Stimulated activated naive CD8-positive, alpha-beta T cell treated with anti-CD3 and anti-CD28 coated beads, Interleukin-15, Interleukin-2, amounts not matched to agents 100 ng/mL and 50 ng/mL, for 24 hours (primary cell): Measurements from ENCODE around the gene FUT8.

ENCODE experiments used
- H3K27ac Mint-ChIP-seq: one replicate; pipeline ENCODE4 v1.8.0; 2021; ENCODE audit warnings: mild to moderate bottlenecking, mixed read lengths
- H3K27me3 Mint-ChIP-seq: one replicate; pipeline ENCODE4 v1.8.0; 2021; ENCODE audit warnings: mixed read lengths
- H3K36me3 Mint-ChIP-seq: one replicate; pipeline ENCODE4 v1.8.0; 2021; ENCODE audit warnings: low read depth, mixed read lengths
- H3K4me1 Mint-ChIP-seq: one replicate; pipeline ENCODE4 v1.8.0; 2021; ENCODE audit warnings: low read depth, mixed read lengths
- H3K4me3 Mint-ChIP-seq: one replicate; pipeline ENCODE4 v1.8.0; 2021; ENCODE audit warnings: mild to moderate bottlenecking, mixed read lengths
- H3K9me3 Mint-ChIP-seq: one replicate; pipeline ENCODE4 v1.8.0; 2021; ENCODE audit warnings: mixed read lengths

The FUT8 gene

DNA sequence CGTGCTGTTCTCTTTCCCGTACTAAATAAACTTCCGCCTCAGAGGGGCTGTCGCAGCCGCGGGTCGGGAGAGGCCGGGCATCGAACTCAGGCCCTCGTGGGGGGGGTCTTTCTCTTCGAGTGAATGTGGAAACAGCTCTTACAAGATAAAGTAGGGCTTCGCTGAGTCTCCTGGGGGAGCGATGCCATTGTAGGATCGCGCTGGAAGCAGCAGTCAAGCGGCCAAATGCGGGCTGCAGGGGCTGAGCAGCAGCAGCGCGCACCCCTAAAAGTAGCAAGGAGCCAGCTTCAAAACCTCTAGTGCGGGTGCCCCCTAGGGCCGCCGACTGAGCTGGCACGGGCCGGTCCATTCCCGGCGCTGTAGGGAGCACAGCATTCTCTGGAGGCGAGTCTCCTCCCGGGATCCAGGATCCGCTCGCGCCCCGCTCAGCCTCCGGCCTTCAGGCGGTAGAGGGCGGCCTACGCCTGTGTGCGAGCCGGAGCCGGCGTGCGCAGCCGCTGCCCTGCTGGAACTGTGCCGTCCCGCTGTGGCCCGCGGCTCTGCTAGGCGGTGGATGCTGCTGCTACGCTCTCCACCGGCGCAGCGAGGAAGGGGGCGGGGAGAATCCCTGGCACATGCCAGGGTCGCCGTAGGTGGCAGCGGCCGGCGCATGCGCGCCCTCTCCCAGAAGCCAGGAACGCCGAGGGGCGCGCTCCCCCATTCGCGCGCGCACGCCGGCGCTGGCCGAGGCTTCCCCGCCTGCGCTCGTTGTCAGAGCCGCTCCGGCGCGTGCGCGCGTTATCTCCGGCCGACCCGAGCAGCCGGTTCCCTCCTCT, at the start of gene FUT8:
TSS of gene FUT8 (plus strand) at position 699 of the 815 bp plus-strand sequence. CDS start 148,834 bp downstream, outside the sequence.
- peak within 1 kb of the TSS; percentile 99 for H3K4me3 Mint-ChIP-seq
- H3K27me3 Mint-ChIP-seq, result no peaks in the 10 kb centered on the region
- no peaks in the 10 kb centered on the region for H3K9me3 Mint-ChIP-seq
- H3K27ac Mint-ChIP-seq, result peak within 1 kb of the TSS; percentile 99
- peaks cover 57% of the 10 kb centered on the region for H3K4me1 Mint-ChIP-seq
- H3K36me3 Mint-ChIP-seq, result peaks cover 8% of the 10 kb centered on the region

DNA sequence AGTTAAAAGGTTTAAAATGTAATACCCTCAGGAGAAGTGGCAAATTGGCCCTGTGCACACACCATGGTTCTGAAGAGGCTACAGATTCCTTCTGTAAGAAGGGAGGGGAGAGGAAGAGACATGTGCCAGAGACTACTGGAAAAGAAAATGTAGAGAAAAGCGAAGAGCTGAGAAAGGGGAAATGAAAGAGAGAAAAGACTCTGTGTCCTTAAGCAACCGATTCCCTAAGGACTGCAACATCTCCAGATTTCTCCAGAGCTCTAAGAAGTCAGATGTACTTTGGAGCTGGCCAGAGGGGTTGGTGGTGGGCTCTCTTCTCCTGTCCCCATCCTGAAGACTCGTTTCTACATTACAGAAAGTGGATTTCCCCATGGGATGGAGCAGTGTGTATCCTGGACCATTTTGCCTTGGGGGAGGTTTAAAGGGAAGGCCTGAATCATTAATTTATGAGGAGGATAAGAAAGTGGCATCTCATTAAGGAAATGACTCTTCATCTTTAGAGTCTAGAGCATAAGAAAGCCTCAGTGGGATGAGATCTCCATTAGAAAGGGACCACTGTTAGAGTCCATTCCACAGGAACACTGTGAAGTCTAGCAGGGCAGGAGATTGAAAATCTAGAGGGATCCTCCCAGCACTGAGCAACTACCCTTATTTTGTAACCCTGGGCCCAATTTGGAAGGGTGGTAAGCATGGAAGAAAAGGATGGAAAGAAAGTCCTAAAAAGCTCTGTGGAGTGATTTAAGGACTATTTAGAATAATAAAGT, 45.5 kb upstream of the FUT8 start:
- peak overlapping the region; percentile 49 for H3K27ac Mint-ChIP-seq
- H3K9me3 Mint-ChIP-seq, result no peaks in the 10 kb centered on the region
- no peaks in the 10 kb centered on the region for H3K27me3 Mint-ChIP-seq
- H3K4me3 Mint-ChIP-seq, result no peak overlapping the region
- peaks cover 41% of the 10 kb centered on the region for H3K4me1 Mint-ChIP-seq
- peaks cover 13% of the 10 kb centered on the region for H3K36me3 Mint-ChIP-seq

DNA sequence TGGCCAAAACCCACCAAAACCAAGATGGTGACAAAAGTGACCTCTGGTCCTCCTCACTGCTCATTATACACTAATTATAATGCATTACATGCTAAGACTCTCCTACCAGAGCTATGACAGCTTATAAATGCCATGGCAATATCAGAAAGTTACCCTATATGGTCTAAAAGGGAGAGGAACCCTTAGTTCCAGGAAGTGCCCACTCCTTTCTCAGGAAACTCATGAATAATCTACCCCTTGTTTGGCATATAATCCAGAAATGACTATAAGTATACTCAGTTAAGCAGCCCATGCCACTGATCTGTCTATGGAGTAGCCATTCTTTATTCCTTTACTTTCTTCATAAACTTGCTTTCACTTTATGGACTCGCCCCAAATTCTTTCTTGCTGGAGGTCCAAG, 43.0 kb upstream of the FUT8 start:
- Mint-ChIP-seq H3K27ac (peak overlapping the region; percentile 88), H3K9me3 (no peaks in the 10 kb centered on the region), H3K27me3 (no peaks in the 10 kb centered on the region), H3K4me1 (peaks cover 52% of the 10 kb centered on the region), H3K36me3 (peaks cover 23% of the 10 kb centered on the region), H3K4me3 (peak overlapping the region; percentile 55)

DNA sequence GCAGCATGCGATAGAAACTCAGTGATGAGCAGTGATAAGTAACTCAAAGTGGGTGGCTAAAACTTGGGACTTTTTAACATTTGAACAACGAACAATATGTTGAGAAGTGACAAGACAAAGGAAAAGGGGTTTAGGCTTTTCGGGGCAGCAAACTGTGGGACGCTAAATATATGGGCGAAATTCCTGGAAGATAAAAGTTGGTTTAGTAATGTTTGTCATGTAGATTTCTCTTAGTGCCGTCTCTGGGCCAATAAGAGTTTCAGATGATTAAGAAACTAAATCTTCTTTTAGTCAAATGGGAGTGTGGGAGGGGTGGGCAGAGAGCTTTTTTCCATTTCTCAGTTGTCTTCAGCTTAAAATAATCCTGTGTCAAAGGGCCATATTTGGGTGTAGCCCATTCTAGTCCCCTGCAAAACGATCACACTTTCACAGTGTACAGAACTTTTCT, 41.7 kb upstream of the FUT8 start:
- peak overlapping the region; percentile 29 for H3K4me3 Mint-ChIP-seq
- H3K9me3 Mint-ChIP-seq, result no peaks in the 10 kb centered on the region
- H3K27me3 Mint-ChIP-seq, result no peaks in the 10 kb centered on the region
- H3K4me1 Mint-ChIP-seq, result peaks cover 52% of the 10 kb centered on the region
- peaks cover 27% of the 10 kb centered on the region for H3K36me3 Mint-ChIP-seq
- H3K27ac Mint-ChIP-seq, result peak overlapping the region; percentile 88

DNA sequence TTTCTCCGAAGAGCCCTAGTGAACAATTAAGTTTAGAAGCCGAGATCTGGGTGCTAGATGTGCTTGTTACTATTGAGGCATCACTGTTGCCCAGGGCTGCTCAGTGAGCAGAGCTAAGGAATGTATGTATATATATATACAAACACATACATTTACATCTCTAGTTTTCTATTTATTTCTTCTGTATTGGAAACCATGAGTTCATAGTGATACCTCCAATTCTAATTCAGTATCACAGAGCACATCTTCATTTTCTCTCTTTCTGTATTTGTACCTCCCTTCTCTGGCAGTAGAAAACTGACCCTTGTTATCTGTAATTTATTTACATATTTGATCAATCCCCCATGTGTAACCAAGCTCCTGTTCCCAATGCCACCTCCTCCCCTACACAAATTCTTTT, 40.7 kb upstream of the FUT8 start:
- H3K27me3 Mint-ChIP-seq, result no peaks in the 10 kb centered on the region
- H3K36me3 Mint-ChIP-seq, result peaks cover 35% of the 10 kb centered on the region
- H3K4me1 Mint-ChIP-seq, result peaks cover 50% of the 10 kb centered on the region
- H3K9me3 Mint-ChIP-seq, result no peaks in the 10 kb centered on the region
- peak overlapping the region; percentile 78 for H3K27ac Mint-ChIP-seq
- no peak overlapping the region for H3K4me3 Mint-ChIP-seq

DNA sequence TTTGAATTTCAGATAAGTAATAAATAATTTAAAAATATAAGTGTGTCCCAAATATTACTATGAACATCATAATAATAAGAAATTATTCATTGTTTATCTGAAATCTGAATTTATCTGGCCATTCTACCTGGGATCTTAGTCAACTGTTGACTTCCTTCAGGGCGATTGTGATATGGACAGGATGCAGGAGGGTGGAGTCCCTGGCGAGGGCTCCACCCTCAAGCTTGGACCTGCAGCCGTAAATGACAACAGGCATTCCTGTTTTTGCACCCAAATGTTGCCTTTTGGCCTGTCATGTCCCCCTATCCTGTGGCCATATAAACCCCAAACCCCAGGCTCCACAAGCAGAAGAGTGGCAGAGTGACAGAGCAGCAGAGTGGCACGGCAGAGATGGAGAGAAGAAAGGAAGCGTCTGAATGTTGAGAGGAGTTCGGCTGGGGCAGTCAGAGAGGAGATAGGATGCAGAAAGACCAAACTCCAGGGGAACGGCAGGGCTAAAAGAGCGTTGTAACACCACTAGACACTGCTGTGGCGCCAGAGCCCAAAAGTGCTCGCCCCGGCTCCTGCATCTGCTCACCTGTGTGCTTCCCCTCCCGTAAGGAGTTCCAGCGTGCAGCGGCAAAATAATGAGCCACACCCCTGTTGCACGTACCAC, 39.4 kb upstream of the FUT8 start:
- no peaks in the 10 kb centered on the region for H3K9me3 Mint-ChIP-seq
- H3K4me3 Mint-ChIP-seq, result no peak overlapping the region

DNA sequence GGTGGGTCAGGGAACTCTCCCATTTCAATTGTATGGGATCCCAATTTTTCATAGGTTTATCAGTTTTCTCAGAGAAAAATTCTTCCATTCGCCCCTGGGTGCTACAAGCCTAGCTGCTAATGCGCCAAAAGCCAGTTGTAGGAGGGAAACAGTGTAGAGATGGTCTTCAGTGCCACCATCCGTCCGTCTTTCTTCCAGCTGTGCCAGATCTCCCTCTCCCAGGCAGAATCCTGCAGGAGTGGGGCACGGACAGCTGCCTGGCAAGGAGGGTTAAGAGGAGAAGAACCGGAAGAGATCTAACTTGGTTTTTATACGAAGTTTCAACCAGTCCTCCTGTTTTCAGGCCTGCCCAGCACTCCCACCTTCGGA, 38.9 kb upstream of the FUT8 start:
- no peak overlapping the region for H3K4me3 Mint-ChIP-seq
- H3K9me3 Mint-ChIP-seq, result no peaks in the 10 kb centered on the region
- H3K27ac Mint-ChIP-seq, result no peak overlapping the region
- H3K27me3 Mint-ChIP-seq, result no peaks in the 10 kb centered on the region
- peaks cover 52% of the 10 kb centered on the region for H3K36me3 Mint-ChIP-seq
- peaks cover 47% of the 10 kb centered on the region for H3K4me1 Mint-ChIP-seq

More for the DNA sequence above, 39.4 kb upstream of the FUT8 start:
- H3K27ac Mint-ChIP-seq, result no peak overlapping the region
- peaks cover 47% of the 10 kb centered on the region for H3K4me1 Mint-ChIP-seq
- peaks cover 48% of the 10 kb centered on the region for H3K36me3 Mint-ChIP-seq
- H3K27me3 Mint-ChIP-seq, result no peaks in the 10 kb centered on the region

DNA sequence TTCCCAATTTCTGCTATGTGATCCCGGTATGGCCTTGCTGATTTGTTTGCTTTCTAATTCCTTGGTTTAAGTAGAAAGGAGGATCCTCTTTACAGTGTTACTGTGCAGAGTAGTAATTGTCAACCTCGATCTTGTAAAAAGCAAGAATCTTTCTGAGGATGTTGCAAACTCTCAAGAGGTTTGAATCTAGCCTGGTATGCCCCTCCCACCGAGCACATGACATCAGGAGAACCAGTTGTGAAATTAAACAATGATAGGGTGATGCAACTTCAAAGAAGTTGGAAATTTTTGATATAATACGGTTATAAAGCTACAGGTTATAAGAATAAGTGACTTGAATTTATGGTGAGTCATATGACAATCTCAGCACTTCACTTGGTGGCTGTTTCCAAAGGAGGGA, 35.0 kb upstream of the FUT8 start:
- H3K36me3 Mint-ChIP-seq, result peaks cover 64% of the 10 kb centered on the region

DNA sequence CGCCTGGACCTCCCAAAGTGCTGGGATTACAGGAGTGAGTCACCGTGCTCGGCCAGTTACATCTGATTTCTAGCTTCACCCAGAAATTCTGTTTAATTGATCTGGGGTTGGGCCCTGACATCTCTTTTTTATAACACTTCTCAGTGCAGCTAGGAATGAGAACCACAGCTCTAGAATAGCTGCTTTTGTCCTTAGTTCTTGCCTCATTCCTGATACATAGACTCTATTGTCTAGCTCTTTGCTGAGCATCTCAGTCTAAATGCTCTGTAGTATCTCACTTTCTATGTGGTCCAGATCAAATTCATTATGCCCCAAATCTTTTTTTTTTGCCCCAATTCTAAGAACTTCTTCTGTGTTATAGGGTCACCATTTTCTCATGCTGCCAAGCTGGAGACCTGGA, 29.9 kb upstream of the FUT8 start:
- peaks cover 51% of the 10 kb centered on the region for H3K36me3 Mint-ChIP-seq
- H3K4me1 Mint-ChIP-seq, result no peaks in the 10 kb centered on the region
- H3K4me3 Mint-ChIP-seq, result no peak overlapping the region
- H3K27ac Mint-ChIP-seq, result no peak overlapping the region
- H3K27me3 Mint-ChIP-seq, result no peaks in the 10 kb centered on the region
- H3K9me3 Mint-ChIP-seq, result peaks cover 9% of the 10 kb centered on the region

More for the DNA sequence above, 35.0 kb upstream of the FUT8 start:
- Mint-ChIP-seq H3K27me3 (no peaks in the 10 kb centered on the region), H3K27ac (no peak overlapping the region), H3K4me3 (no peak overlapping the region), H3K9me3 (peaks cover 9% of the 10 kb centered on the region), H3K4me1 (peaks cover 14% of the 10 kb centered on the region)

DNA sequence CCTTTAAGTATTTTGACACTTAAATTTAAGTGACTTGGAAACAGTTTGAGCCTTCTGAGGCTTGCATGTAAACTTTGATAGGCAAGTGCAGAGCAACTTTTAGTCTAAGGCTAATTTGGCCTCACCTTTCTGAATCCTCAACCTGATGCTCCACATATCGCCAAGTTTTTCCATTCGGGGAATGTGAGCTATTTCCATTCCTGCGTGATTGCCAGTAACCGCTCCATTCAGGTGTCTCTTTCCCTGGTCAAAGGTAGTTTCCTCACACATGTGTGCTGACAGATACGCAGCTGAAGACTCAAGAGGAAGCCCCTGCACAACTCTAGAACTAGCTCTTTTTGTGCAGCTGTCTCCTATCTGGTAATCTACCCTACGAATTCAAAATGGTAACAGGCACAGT, 25.4 kb upstream of the FUT8 start:
- Mint-ChIP-seq H3K27me3 (no peaks in the 10 kb centered on the region), H3K27ac (no peak overlapping the region), H3K4me3 (no peak overlapping the region), H3K36me3 (peaks cover 22% of the 10 kb centered on the region), H3K9me3 (no peaks in the 10 kb centered on the region), H3K4me1 (no peaks in the 10 kb centered on the region)

DNA sequence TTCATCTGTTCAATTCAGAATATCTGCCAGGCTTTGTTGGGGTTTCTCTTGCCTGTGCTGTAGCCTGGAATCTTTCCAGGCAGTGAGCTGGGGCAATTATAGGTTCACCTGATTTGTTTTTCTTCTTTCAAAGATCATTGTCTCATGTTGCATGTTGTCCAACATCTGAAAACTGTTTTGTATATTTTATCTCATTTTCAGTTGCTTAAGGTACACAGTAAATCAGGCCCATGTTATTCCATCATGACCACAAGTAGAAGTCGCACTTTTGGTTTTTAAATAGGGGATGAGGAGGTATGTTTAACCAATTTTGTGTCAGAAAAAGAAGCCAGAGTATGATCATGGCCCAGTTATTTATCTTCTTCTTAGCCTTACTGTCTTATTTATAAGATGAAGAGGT, 24.9 kb upstream of the FUT8 start:
- no peak overlapping the region for H3K27ac Mint-ChIP-seq
- H3K9me3 Mint-ChIP-seq, result no peaks in the 10 kb centered on the region
- H3K4me1 Mint-ChIP-seq, result no peaks in the 10 kb centered on the region
- peaks cover 25% of the 10 kb centered on the region for H3K36me3 Mint-ChIP-seq
- no peak overlapping the region for H3K4me3 Mint-ChIP-seq
- H3K27me3 Mint-ChIP-seq, result no peaks in the 10 kb centered on the region

DNA sequence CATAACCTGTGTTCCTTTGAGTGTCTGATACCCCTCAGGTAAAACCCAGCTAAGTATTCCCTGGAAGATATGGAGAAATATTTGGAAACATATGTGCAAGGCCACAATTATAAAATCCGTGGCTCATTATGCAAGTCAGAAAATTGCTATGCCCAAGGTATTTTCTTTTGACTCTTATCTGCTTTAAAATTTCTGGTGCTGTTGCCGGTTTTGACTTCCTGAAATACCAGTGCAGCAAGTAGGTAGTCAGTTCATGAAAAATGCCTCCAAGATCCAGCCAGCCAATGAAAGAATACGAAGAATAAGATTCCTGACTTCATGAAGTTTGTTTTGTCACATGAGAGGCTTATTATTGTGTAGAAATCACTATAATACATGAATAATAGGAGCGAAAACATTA, 20.2 kb upstream of the FUT8 start:
- Mint-ChIP-seq H3K36me3 (peaks cover 55% of the 10 kb centered on the region), H3K4me3 (no peak overlapping the region)

DNA sequence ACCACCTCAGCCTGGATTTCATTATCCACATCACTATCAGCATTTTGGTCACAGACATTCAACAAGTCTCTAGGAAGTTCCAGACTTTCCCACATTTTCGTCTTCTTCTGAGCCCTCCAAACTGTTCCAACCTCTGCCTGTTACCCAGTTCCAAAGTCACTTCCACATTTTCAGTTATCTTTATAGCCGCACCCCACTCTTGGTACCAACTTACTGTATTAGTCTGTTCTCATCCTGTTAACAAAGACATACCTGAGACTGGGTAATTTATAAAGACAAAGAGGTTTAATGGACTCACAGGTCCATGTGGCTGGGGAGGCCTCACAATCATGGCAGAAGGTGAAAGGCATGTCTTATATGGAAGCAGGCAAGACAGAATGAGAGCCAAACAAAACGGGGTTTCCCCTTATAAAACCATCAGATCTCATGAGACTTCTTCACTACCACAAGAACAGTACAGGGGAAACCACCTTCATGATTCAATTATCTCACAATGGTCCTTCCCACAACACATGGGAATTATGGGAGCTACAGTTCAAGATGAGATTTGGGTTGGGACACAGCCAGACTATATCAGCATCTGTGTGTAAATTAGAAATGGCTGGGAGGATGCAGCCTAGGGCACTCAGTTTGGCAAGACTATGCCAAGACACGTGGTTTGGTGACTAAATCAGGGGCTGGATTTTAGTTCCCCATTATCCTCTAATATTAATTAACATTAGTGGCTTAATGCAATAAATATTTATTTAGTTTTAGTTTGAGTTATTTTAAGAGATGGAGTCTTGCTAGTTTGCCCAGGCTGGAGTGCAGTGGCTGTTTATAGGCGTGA, 16.2 kb upstream of the FUT8 start:
- peaks cover 57% of the 10 kb centered on the region for H3K36me3 Mint-ChIP-seq
- no peaks in the 10 kb centered on the region for H3K27me3 Mint-ChIP-seq
- peaks cover 42% of the 10 kb centered on the region for H3K4me1 Mint-ChIP-seq
- H3K4me3 Mint-ChIP-seq, result no peak overlapping the region
- peaks cover 19% of the 10 kb centered on the region for H3K9me3 Mint-ChIP-seq
- peak overlapping the region; percentile 69 for H3K27ac Mint-ChIP-seq

More for the DNA sequence above, 20.2 kb upstream of the FUT8 start:
- H3K9me3 Mint-ChIP-seq, result peaks cover 19% of the 10 kb centered on the region
- H3K27ac Mint-ChIP-seq, result no peak overlapping the region
- peaks cover 37% of the 10 kb centered on the region for H3K4me1 Mint-ChIP-seq
- no peaks in the 10 kb centered on the region for H3K27me3 Mint-ChIP-seq

DNA sequence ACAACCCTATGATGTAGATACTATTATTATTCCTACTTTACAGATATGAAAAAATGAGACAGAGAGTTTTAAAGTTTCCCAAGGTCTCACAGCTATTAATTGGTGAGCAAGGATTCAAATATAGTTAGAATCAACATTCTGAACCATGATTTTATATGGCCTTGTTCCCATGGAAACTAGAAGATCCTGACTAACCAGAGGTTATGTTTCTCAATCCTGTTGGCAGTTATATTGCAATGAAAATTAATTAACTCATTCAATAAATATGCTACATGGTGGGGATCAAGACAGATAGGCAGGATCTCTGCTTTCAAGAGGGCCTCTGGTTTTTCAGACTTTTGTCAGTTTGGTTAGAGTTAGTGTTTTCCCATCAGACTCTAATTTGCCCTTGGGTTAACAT, 9.3 kb upstream of the FUT8 start:
- H3K9me3 Mint-ChIP-seq, result no peaks in the 10 kb centered on the region
- no peaks in the 10 kb centered on the region for H3K27me3 Mint-ChIP-seq
- H3K4me3 Mint-ChIP-seq, result no peak overlapping the region
- H3K36me3 Mint-ChIP-seq, result peaks cover 16% of the 10 kb centered on the region
- no peak overlapping the region for H3K27ac Mint-ChIP-seq
- H3K4me1 Mint-ChIP-seq, result peaks cover 7% of the 10 kb centered on the region
